NCI-H2227 treated with DMSO at 0.1 percent for 48 hours (cell line): ENCODE measurements around the gene KLHDC1.

Source experiments
- DNase-seq: peaks from one replicate; lab custom pipeline; 2025; lab: John Stamatoyannopoulos, UW

The KLHDC1 gene

GRCh38 chr14:49783394-49784014, 90.6 kb downstream of the KLHDC1 start:
- no peak for DNase-seq

DNA sequence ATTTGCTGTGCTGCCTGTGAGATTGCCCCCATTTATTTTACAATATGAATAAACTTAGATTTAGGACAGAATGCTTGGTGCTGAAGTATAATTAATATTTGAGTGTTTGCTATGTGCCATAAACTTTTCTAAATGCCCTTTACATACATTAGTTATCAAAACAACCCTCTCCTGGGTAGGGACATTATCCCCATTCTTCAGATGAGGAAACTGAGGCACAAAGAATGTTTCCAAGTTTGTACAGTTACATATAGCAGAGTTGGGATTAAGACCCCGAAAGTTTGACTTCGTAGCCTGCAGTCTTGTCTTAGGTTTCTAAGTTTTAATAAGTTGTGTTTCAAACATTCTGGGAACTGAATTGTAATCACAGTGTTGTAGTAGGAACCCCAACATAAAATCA, 93.4 kb downstream of the KLHDC1 start:
- DNase-seq = no peak

DNA sequence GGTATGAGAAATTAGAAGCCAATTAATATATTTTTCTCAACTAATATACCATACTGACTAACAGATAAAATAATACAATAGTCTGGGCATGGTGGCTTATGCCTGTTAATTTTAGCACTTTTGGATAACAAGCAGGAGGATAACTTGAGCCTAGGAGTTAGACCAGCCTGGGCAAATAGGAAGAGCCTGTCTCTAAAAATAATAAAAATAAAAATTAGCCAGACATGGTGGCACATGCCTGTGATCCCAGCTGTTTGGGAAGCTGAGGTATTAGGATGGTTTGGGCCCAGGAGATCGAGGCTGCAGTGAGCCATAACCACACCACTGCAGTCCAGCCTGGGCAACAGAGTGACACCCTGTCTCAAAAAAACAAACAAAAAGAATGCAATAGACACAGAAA, 99.7 kb downstream of the KLHDC1 start:
- no peak for DNase-seq

- DNase-seq = no peak
Measured at GRCh38 chr14:49796025-49796424, 103.1 kb downstream of the KLHDC1 start.
